Adrenal gland (tissue), 12 donors: ENCODE results near the gene TMEM213. TPM values are rescaled to one million over a fixed set of nuclear protein-coding genes. Genes with fewer than 3 reads are reported as not detected.
"Not testable (repeated sequence)": the region's sequence is repeated elsewhere in the genome, so short reads cannot be mapped to it uniquely, and the experiment has no call there.

ENCODE experiments used
- DNase-seq, 7 donors: peaks; one replicate each; pipeline ENCODE4 v3.0.0-alpha.2; 2019 to 2020
- H3K27ac ChIP-seq, 5 donors: fragments of 200-600 bp; sonication (generic) in 4 of 5; 1 replicate in 3 of 5; 2 replicates in 2 of 5; pipeline versions ENCODE4 v1.5.1 to v1.8.0; 2016 to 2020; ENCODE audit warnings: mild to moderate bottlenecking in 1 of 5
- H3K27me3 ChIP-seq: fragments of 200-600 bp; 2 replicates; pipeline ENCODE4 v1.8.0; 2021
- H3K36me3 ChIP-seq, 2 donors: fragments of 200-600 bp; replicated peaks in 1 of 2; 1 replicate in 1 of 2; 2 replicates in 1 of 2; pipeline versions ENCODE4 v1.5.1 to v1.8.0; 2018 to 2022
- H3K4me1 ChIP-seq, 2 donors: fragments of 200-600 bp; replicated peaks in 1 of 2; 1 replicate in 1 of 2; 2 replicates in 1 of 2; pipeline versions ENCODE4 v1.5.1 to v1.8.0; 2018 to 2021
- H3K4me3 ChIP-seq, 4 donors: fragments of 200-600 bp; sonication (generic) in 3 of 4; one replicate each; pipeline ENCODE4 v1.5.1; 2016 to 2018
- H3K9me3 ChIP-seq, 3 donors: fragments of 200-600 bp; sonication (generic) in 1 of 3; replicated peaks in 1 of 3; 1 replicate in 2 of 3; 2 replicates in 1 of 3; pipeline versions ENCODE4 v1.5.1 to v1.8.0; 2016 to 2021
- POLR2A ChIP-seq, 2 donors: fragments of 450-650 bp; IDR thresholded peaks; one replicate each; pipeline ENCODE4 v1.6.1; 2017; ENCODE audit warnings: antibody characterized with exemption in 2 of 2, mild to moderate bottlenecking in 2 of 2, moderate library complexity in 1 of 2
- WGBS, 4 donors: extraction: QIAGEN DNeasy Blood & Tissue Kit in 2 of 4; methylation state at CpG; one replicate each; pipeline versions ENCODE4 v1.1.5 to v1.1.7; 2013 to 2017; 5-methylcytosine and 5-hydroxymethylcytosine counted together
- intact Hi-C, 2 donors: fragments of 100-400 bp; cut with DNase I; formaldehyde crosslinking; loops; one replicate each; pipeline versions ENCODE4 v1.14.1 to v1.15.0; 2022 to 2023
- polyA plus RNA-seq, 3 donors: library from polyadenylated mRNA; stranded (reverse); fragments of 200-250 nt in 2 of 3; fragments of 350-450 nt in 1 of 3; fragmentation: Illumina TruSeq in 1 of 3; extraction: RNeasy Lipid Tissue Mini Kit (QIAGEN cat#74804) in 1 of 3; gene quantifications; one replicate each; pipeline ENCODE4 v1.2.3, GENCODE V29; 2013 to 2014
- total RNA-seq, 9 donors: library from RNA; depleted of rRNA in 4 of 9; stranded (reverse); fragments of >200 nt in 4 of 9; fragments of 120-200 nt in 1 of 9; fragmentation: NEBNext Ultra II Directional in 1 of 9; extraction: Animal tissue kit (Norgen Biotek cat#: 25700) in 1 of 9; gene quantifications; one replicate each; pipeline versions ENCODE4 v1.1.0 to v1.2.4, GENCODE V29; 2013 to 2023
- TF ChIP-seq, protein P1 (sequence below), 6 experiments: fragments of 450-650 bp in 4 of 6; fragments of 200-600 bp in 2 of 6; sonication (generic) in 1 of 6; IDR thresholded peaks; 1 replicate in 5 of 6; 2 replicates in 1 of 6; pipeline versions ENCODE4 v1.5.1 to v1.8.0; 2016 to 2021; ENCODE audit warnings: antibody characterized with exemption in 6 of 6, mild to moderate bottlenecking in 2 of 6, moderate library complexity in 1 of 6
- donor health status: healthy with polysubstance abuse.
- donor health status: Bipolar disorder and iron deficiency.
- donor health status: DM: yes; HTN: yes; CAD: no.
- donor health status: DM: no; HTN: no; CAD: no.
- donor health status: DM: no; HTN: no; CAD: no.
- donor health status: DM: yes; HTN: yes; CAD: no.

TMEM213 gene
- total and polyA plus RNA-seq, 12 donors: not detected

- intact Hi-C loops: no loop called here
- H3K4me1 ChIP-seq: no peaks in the 10 kb centered on the region
- no peak for DNase-seq
- H3K9me3 ChIP-seq: no peaks in the 10 kb centered on the region
- TF ChIP-seq POLR2A (IDR thresholded peaks at IDR 0.05): no peak
- TF ChIP-seq, protein P1, sequence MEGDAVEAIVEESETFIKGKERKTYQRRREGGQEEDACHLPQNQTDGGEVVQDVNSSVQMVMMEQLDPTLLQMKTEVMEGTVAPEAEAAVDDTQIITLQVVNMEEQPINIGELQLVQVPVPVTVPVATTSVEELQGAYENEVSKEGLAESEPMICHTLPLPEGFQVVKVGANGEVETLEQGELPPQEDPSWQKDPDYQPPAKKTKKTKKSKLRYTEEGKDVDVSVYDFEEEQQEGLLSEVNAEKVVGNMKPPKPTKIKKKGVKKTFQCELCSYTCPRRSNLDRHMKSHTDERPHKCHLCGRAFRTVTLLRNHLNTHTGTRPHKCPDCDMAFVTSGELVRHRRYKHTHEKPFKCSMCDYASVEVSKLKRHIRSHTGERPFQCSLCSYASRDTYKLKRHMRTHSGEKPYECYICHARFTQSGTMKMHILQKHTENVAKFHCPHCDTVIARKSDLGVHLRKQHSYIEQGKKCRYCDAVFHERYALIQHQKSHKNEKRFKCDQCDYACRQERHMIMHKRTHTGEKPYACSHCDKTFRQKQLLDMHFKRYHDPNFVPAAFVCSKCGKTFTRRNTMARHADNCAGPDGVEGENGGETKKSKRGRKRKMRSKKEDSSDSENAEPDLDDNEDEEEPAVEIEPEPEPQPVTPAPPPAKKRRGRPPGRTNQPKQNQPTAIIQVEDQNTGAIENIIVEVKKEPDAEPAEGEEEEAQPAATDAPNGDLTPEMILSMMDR (IDR thresholded peaks at IDR 0.05): no peak
- no peaks in the 10 kb centered on the region for H3K36me3 ChIP-seq
- 74 to 92% (median 75%) methylated on average over 2 of the region's 2 CpGs for WGBS, 4 donors
- H3K27me3 ChIP-seq: no peaks in the 10 kb centered on the region
- H3K27ac ChIP-seq: no peak overlapping the region
- no peak overlapping the region for H3K4me3 ChIP-seq
Measured at GRCh38 chr7:138781004-138781403, 16.8 kb upstream of the TMEM213 start.

DNA sequence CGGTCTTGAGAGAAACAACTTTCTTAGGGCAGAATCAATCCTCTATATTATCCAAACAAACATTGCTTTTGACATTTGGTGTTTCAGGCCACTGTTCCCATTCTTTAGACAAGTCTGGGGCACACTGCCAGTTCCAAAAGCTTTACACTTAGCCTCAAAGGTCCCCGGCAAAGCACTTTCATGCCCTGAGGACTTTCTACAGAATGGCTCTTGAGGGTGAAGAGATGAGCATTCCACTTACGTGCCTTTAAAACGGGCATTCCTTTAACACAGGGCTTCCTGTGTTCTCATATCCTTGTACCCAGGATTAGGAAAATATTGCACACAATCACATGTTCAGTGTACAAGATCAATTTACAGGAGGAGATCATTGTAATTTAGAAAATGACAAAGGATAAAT, 13.1 kb upstream of the TMEM213 start:
- 51 to 69% (median 62%) methylated on average over 4 of the region's 4 CpGs for WGBS, 4 donors
- Histone ChIP-seq H3K27ac (no peak overlapping the region), H3K4me3 (no peak overlapping the region), H3K4me1 (no peaks in the 10 kb centered on the region), H3K27me3 (no peaks in the 10 kb centered on the region), H3K36me3 (no peaks in the 10 kb centered on the region), H3K9me3 (no peaks in the 10 kb centered on the region)
- intact Hi-C loops: no loop called here
- TF ChIP-seq, protein P1 (IDR thresholded peaks at IDR 0.05): no peak
- no peak for DNase-seq

DNA sequence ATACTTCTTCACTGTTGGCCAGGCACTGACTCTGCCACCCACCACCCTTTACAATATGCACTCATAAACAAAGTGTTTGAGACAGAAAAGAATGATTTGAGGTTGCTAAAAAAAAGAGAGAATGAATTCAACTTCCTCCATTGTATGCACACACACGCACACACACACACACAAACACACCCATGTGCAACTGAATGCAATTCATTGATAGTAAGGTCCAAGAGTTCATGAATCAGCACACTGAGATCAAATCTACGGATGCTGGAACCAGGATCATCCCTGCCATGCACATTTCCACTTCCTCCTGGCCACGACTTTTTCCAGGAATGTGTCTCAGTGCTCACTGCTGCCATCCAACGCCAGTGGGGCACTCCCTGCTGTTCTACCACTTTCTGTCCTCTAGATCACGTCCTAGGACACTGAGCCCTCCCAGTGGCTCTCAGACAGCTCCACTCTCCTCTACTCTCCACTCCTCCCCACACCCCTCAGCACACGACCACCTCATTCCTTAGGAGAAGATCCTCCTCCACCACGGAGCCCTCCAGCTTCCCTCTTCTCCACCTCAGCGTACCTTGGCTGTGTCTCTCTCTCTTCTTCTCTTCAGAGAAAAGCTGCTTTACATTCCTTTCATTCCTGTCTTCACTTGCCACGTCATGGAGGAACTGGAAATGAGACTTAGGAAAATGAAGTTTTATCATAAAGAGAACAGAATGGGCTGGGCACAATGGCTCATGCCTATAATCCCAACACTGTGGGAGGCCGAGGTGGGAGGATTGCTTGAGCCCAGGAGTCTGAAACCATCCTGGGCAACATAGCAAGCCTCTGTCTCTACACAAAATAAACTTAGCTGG, 12.0 kb upstream of the TMEM213 start:
- TF ChIP-seq, protein P1 (IDR thresholded peaks at IDR 0.05): no peak
- no peak for TF ChIP-seq POLR2A (IDR thresholded peaks at IDR 0.05)
- Histone ChIP-seq H3K4me3 (no peak overlapping the region), H3K4me1 (no peaks in the 10 kb centered on the region), H3K27ac (no peak overlapping the region), H3K27me3 (no peaks in the 10 kb centered on the region), H3K9me3 (no peaks in the 10 kb centered on the region), H3K36me3 (no peaks in the 10 kb centered on the region)
- intact Hi-C loops: no loop called here
- no peak for DNase-seq
- 53 to 60% (median 56%) methylated on average over 10 of the region's 10 CpGs for WGBS, 4 donors

GRCh38 chr7:138796038-138796615, 1.7 kb upstream of the TMEM213 start:
- intact Hi-C loops: no loop called here
- no peak for DNase-seq
- TF ChIP-seq, protein P1 (IDR thresholded peaks at IDR 0.05): no peak
- no peak for TF ChIP-seq POLR2A (IDR thresholded peaks at IDR 0.05)
- 85 to 92% (median 90%) methylated on average over 7 to 9 of the region's 9 CpGs for WGBS, 4 donors
- H3K4me1 ChIP-seq: no peaks in the 10 kb centered on the region
- H3K36me3 ChIP-seq: no peaks in the 10 kb centered on the region
- no peaks in the 10 kb centered on the region for H3K27me3 ChIP-seq
- H3K4me3 ChIP-seq: no peak overlapping the region
- H3K27ac ChIP-seq: no peak overlapping the region
- no peaks in the 10 kb centered on the region for H3K9me3 ChIP-seq

DNA sequence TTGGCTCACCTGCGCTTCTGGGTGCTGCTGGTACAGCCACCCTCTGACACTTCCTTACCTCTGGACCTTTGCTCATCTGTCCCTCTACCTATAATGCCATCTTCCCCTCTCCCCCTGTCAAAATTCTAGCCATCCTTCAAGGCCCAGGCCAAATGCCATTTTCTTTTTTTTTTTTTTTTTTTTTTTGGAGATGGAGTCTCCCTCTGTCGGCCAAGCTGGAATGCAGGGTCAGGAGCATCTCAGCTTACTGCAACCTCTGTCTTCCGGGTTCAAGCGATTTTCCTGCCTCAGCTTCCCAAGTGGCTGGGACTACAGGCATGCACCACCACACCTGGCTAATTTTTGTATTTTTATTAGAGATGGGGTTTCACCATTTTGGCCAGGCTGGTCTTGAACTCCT, 748 bp upstream of the TMEM213 start:
- H3K36me3 ChIP-seq, H3K27ac ChIP-seq, intact Hi-C loops, H3K4me1 ChIP-seq, H3K27me3 ChIP-seq, H3K4me3 ChIP-seq, DNase-seq, H3K9me3 ChIP-seq: not testable (repeated sequence)
- WGBS, 4 donors: 65 to 88% (median 75%) methylated on average over 4 of the region's 4 CpGs
